Mesendoderm (in vitro differentiated cells): ENCODE results near the gene ZNF536. TPM values are rescaled to one million over a fixed set of nuclear protein-coding genes. Genes with fewer than 3 reads are reported as not detected.

Source experiments
- DNase-seq: peaks from one replicate; pipeline ENCODE4 v3.0.0; 2013
- H2AK5ac ChIP-seq: 2 replicates; pipeline ENCODE4 v1.6.1; 2013; ENCODE audit warnings: low read length, inconsistent platforms
- H2BK120ac ChIP-seq: 2 replicates; pipeline ENCODE4 v1.6.1; 2013; ENCODE audit warnings: low read depth, mild to moderate bottlenecking, low read length, moderate library complexity, mixed read lengths
- H2BK15ac ChIP-seq: replicated peaks from 2 replicates; pipeline ENCODE4 v1.6.1; 2013; ENCODE audit warnings: low read depth, mild to moderate bottlenecking, moderate library complexity
- H2BK5ac ChIP-seq: 2 replicates; pipeline ENCODE4 v1.6.1; 2013; ENCODE audit warnings: low read length, inconsistent platforms
- H3K18ac ChIP-seq: 2 replicates; pipeline ENCODE4 v1.6.1; 2013; ENCODE audit warnings: mild to moderate bottlenecking, low read length, mixed read lengths
- H3K23ac ChIP-seq: one replicate; pipeline ENCODE4 v1.6.1; 2013; ENCODE audit warnings: low read length
- H3K27ac ChIP-seq: 2 replicates; pipeline ENCODE4 v1.5.1; 2013; ENCODE audit warnings: low read depth, mild to moderate bottlenecking, inconsistent platforms, low read length, moderate library complexity
- H3K27me3 ChIP-seq: 2 replicates; pipeline ENCODE4 v1.6.1; 2013; ENCODE audit warnings: low read length, control low read depth, mild to moderate bottlenecking, inconsistent platforms; ENCODE audit not compliant: insufficient read depth, poor library complexity
- H3K36me3 ChIP-seq: 2 replicates; pipeline ENCODE4 v1.6.1; 2013; ENCODE audit warnings: low read length, inconsistent platforms; ENCODE audit not compliant: control insufficient read depth, insufficient read depth
- H3K4ac ChIP-seq: one replicate; pipeline ENCODE4 v1.6.1; 2013; ENCODE audit warnings: low read depth, mild to moderate bottlenecking, low read length, moderate library complexity
- H3K4me1 ChIP-seq: 2 replicates; pipeline ENCODE4 v1.6.1; 2013; ENCODE audit warnings: low read depth, low read length, inconsistent platforms; ENCODE audit not compliant: control insufficient read depth
- H3K4me2 ChIP-seq: 2 replicates; pipeline ENCODE4 v1.6.1; 2013; ENCODE audit warnings: low read length
- H3K4me3 ChIP-seq: 2 replicates; pipeline ENCODE4 v1.5.1; 2013; ENCODE audit warnings: mild to moderate bottlenecking, low read length
- H3K56ac ChIP-seq: one replicate; pipeline ENCODE4 v1.6.1; 2013; ENCODE audit warnings: low read length
- H3K79me1 ChIP-seq: 2 replicates; pipeline ENCODE4 v1.6.1; 2013; ENCODE audit warnings: low read length, inconsistent platforms
- H3K79me2 ChIP-seq: 2 replicates; pipeline ENCODE4 v1.6.1; 2013; ENCODE audit warnings: mild to moderate bottlenecking, low read length; ENCODE audit not compliant: control insufficient read depth, insufficient read depth
- H3K9ac ChIP-seq: 2 replicates; pipeline ENCODE4 v1.6.1; 2013; ENCODE audit warnings: low read length, inconsistent platforms
- H4K5ac ChIP-seq: one replicate; pipeline ENCODE4 v1.6.1; 2013; ENCODE audit warnings: low read length
- H4K8ac ChIP-seq: one replicate; pipeline ENCODE4 v1.6.1; 2013; ENCODE audit warnings: low read depth, mild to moderate bottlenecking, control low read depth, low read length, moderate library complexity
- WGBS: extraction: QIAGEN DNeasy Blood & Tissue Kit; methylation state at CpG from one replicate; pipeline ENCODE4 v1.1.7; 2013; ENCODE audit warnings: low lambda C conversion rate, missing lambda C conversion rate; ENCODE audit not compliant: insufficient coverage; ENCODE audit errors: extremely low coverage; 5-methylcytosine and 5-hydroxymethylcytosine counted together
- polyA plus RNA-seq, 2 experiments: library from polyadenylated mRNA; stranded (reverse); fragments of 200-250 nt; gene quantifications; one replicate each; pipeline ENCODE4 v1.2.3, GENCODE V29; 2013

The ZNF536 gene
- 0.07 TPM for polyA plus RNA-seq (2013, experiment 1 of 2)
- 0.04 TPM for polyA plus RNA-seq (2013, experiment 2 of 2)

- no peak within 1 kb of the TSS for H2BK120ac ChIP-seq
- no peak within 1 kb of the TSS for H3K27ac ChIP-seq
- H3K79me1 ChIP-seq = no peaks in the 10 kb centered on the region
- H3K9ac ChIP-seq = no peak within 1 kb of the TSS
- no peak within 1 kb of the TSS for H2AK5ac ChIP-seq
- peaks cover 9% of the 10 kb centered on the region for H3K27me3 ChIP-seq
- H3K4ac ChIP-seq = no peak within 1 kb of the TSS
- no peak for DNase-seq
- no peak within 1 kb of the TSS for H2BK5ac ChIP-seq
- no peak within 1 kb of the TSS for H3K4me3 ChIP-seq
- H3K56ac ChIP-seq = no peak within 1 kb of the TSS
- no peak within 1 kb of the TSS for H3K18ac ChIP-seq
- H3K79me2 ChIP-seq = no peaks in the 10 kb centered on the region
- H4K5ac ChIP-seq = no peak within 1 kb of the TSS
- H2BK15ac ChIP-seq = no peak within 1 kb of the TSS
- no peaks in the 10 kb centered on the region for H3K4me1 ChIP-seq
- H3K36me3 ChIP-seq = no peaks in the 10 kb centered on the region
- H4K8ac ChIP-seq = no peak within 1 kb of the TSS
- WGBS = no CpG with 5 or more reads among the region's 9 CpGs
- H3K4me2 ChIP-seq = no peak within 1 kb of the TSS
- no peak within 1 kb of the TSS for H3K23ac ChIP-seq
Measured at GRCh38 chr19:30371960-30372824, at the start of gene ZNF536. Gene ZNF536 (plus strand): TSS chr19:30372384. CDS start chr19:30443563, 71,179 bp downstream.

- whole genome bisulfite sequencing = no CpG with 5 or more reads among the region's 6 CpGs
- Histone ChIP-seq H4K5ac (no peak overlapping the region), H3K56ac (no peak overlapping the region), H3K18ac (no peak overlapping the region), H3K4ac (no peak overlapping the region), H3K4me1 (no peaks in the 10 kb centered on the region), H3K79me1 (no peaks in the 10 kb centered on the region), H3K9ac (no peak overlapping the region), H2AK5ac (no peak overlapping the region), H3K36me3 (no peaks in the 10 kb centered on the region), H4K8ac (no peak overlapping the region), H3K27ac (no peak overlapping the region), H3K27me3 (no peaks in the 10 kb centered on the region), H2BK5ac (no peak overlapping the region), H3K4me3 (no peak overlapping the region), H2BK120ac (no peak overlapping the region), H2BK15ac (no peak overlapping the region), H3K79me2 (no peaks in the 10 kb centered on the region), H3K4me2 (no peak overlapping the region), H3K23ac (no peak overlapping the region)
- no peak for DNase-seq
Measured at GRCh38 chr19:30322641-30323320, 49.4 kb upstream of the ZNF536 start.

GRCh38 chr19:30323904-30324303 lies 48.3 kb upstream of the ZNF536 start:
- Histone ChIP-seq H2BK120ac (no peak overlapping the region), H2BK5ac (no peak overlapping the region), H3K18ac (no peak overlapping the region), H3K4ac (no peak overlapping the region), H3K23ac (no peak overlapping the region), H3K4me1 (no peaks in the 10 kb centered on the region), H4K8ac (no peak overlapping the region), H4K5ac (no peak overlapping the region), H2AK5ac (no peak overlapping the region), H3K4me3 (no peak overlapping the region), H3K36me3 (no peaks in the 10 kb centered on the region), H3K27me3 (no peaks in the 10 kb centered on the region), H3K79me2 (no peaks in the 10 kb centered on the region), H3K79me1 (no peaks in the 10 kb centered on the region), H3K4me2 (no peak overlapping the region), H3K56ac (no peak overlapping the region), H2BK15ac (no peak overlapping the region), H3K27ac (no peak overlapping the region), H3K9ac (no peak overlapping the region)
- no peak for DNase-seq

- no peaks in the 10 kb centered on the region for H3K27me3 ChIP-seq
- H3K27ac ChIP-seq = no peak overlapping the region
- no CpG with 5 or more reads among the region's 7 CpGs for WGBS
- H4K5ac ChIP-seq = no peak overlapping the region
- H3K18ac ChIP-seq = no peak overlapping the region
- H3K4me2 ChIP-seq = no peak overlapping the region
- H3K79me1 ChIP-seq = no peaks in the 10 kb centered on the region
- no peak overlapping the region for H2BK5ac ChIP-seq
- no peak overlapping the region for H3K56ac ChIP-seq
- no peaks in the 10 kb centered on the region for H3K4me1 ChIP-seq
- H3K4ac ChIP-seq = no peak overlapping the region
- H3K4me3 ChIP-seq = no peak overlapping the region
- no peak overlapping the region for H3K9ac ChIP-seq
- H3K36me3 ChIP-seq = no peaks in the 10 kb centered on the region
- no peaks in the 10 kb centered on the region for H3K79me2 ChIP-seq
- H2AK5ac ChIP-seq = no peak overlapping the region
- H2BK120ac ChIP-seq = no peak overlapping the region
- no peak overlapping the region for H2BK15ac ChIP-seq
- H4K8ac ChIP-seq = no peak overlapping the region
- no peak overlapping the region for H3K23ac ChIP-seq
- DNase-seq = no peak
Measured at GRCh38 chr19:30324982-30325381, 47.2 kb upstream of the ZNF536 start.

- H2BK120ac ChIP-seq = no peak overlapping the region
- no peak overlapping the region for H3K4me2 ChIP-seq
- H3K4me3 ChIP-seq = no peak overlapping the region
- H3K18ac ChIP-seq = no peak overlapping the region
- H2AK5ac ChIP-seq = no peak overlapping the region
- H3K27ac ChIP-seq = no peak overlapping the region
- H2BK5ac ChIP-seq = no peak overlapping the region
- H3K56ac ChIP-seq = no peak overlapping the region
- no peak for DNase-seq
- no peaks in the 10 kb centered on the region for H3K36me3 ChIP-seq
- no peak overlapping the region for H3K4ac ChIP-seq
- H3K23ac ChIP-seq = no peak overlapping the region
- no peaks in the 10 kb centered on the region for H3K79me2 ChIP-seq
- no peak overlapping the region for H4K8ac ChIP-seq
- no peak overlapping the region for H2BK15ac ChIP-seq
- H3K4me1 ChIP-seq = no peaks in the 10 kb centered on the region
- no peak overlapping the region for H4K5ac ChIP-seq
- WGBS = no CpG with 5 or more reads among the region's 12 CpGs
- H3K79me1 ChIP-seq = no peaks in the 10 kb centered on the region
- no peak overlapping the region for H3K9ac ChIP-seq
- H3K27me3 ChIP-seq = no peaks in the 10 kb centered on the region
Measured at GRCh38 chr19:30325676-30326392, 46.4 kb upstream of the ZNF536 start.
